ENCODE data around the gene SLC39A13. TPM values are rescaled to one million over a fixed set of nuclear protein-coding genes. Genes with fewer than 3 reads are reported as not detected.
A peak's percentile ranks its signal among the peaks of the same experiment; 100 is the strongest.

Gene SLC39A13
- total RNA-seq, 1 experiment from 2014 or later: 27.1 TPM

DNA sequence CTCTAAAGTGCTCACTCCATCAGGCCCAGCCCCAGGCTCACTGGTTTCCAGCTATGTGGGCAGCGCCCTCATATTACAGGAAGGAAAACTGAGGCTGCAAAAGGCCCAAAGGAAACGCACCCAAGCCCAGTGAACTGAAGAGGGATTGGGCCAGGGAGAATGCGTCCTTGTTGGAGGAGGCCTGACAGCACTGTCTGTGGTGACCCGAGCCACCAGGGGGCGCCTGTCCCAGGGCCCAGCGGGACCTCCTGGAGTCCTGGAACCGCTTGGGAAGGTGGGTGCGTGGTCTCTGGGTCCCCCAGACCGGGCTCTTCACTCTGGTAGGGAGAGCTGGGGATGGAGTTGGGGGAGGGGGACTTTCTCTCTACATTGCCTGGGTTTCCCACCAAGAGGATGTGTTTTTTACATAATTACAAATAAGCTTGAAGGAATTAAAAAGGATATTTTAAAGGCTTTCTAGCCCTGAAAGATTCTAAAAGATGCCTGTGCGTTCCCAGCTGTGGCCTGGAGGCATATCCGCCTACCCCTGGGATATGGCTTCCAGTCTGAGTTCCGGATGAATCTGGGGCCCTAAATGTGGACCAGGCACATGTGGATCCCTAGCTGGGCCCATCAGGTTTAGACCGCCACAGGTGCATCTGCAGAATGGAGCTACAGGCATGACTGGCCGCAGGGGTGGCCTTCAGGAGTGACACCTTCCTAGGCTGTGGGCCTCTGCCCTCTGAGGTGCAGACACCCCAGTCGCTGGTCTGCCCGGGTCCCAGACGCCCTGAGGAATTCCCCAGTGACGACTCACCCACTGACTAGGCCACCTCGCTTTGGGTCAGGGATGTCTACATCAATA is 34.3 kb upstream of the SLC39A13 start:
- ChIA-PET POLR2A (no interaction called here), CTCF (interaction anchor here (0.7 to 1.2 kb wide), 7 partner anchors 34 to 479 kb away, joined by 3 to 5 read pairs (median 3); partner anchors contain the start of gene PSMC3)
- H3K9me3 Mint-ChIP-seq (ENCODE audit: unreplicated experiment): no peaks in the 10 kb centered on the region
- Histone ChIP-seq H3K27me3 (replicated peaks; ENCODE audit: control insufficient read depth, insufficient read depth, low read length) (no peaks in the 10 kb centered on the region), H3K4me1 (peaks cover 4% of the 10 kb centered on the region; the same call in 1 of the 2 replicates), H3K4me3 (ENCODE audit: low read depth, low read length) (no peak overlapping the region), H3K9me3 (no peaks in the 10 kb centered on the region), H3K36me3 (ENCODE audit: control insufficient read depth, insufficient read depth, low read length) (no peaks in the 10 kb centered on the region)
- DNase-seq: peak; percentile 78 to 88
- H3K4me1 Mint-ChIP-seq (ENCODE audit: low read depth, unreplicated experiment): peaks cover 7% of the 10 kb centered on the region
- no peak overlapping the region for H3K27ac Mint-ChIP-seq (ENCODE audit: unreplicated experiment)
- no peaks in the 10 kb centered on the region for H3K27me3 Mint-ChIP-seq (ENCODE audit: insufficient read depth, unreplicated experiment)
- BruUV-seq (replicated peaks): no TSS peak
- intact Hi-C loops (cut with micrococcal nuclease; ENCODE audit: unreplicated experiment): loop anchor here (1.0 to 10.0 kb wide), 4 partner anchors 34 to 481 kb away; partner anchors contain the start of gene SLC39A13
- no peak overlapping the region for H3K4me3 Mint-ChIP-seq (ENCODE audit: unreplicated experiment)
- TF ChIP-seq, protein P1, sequence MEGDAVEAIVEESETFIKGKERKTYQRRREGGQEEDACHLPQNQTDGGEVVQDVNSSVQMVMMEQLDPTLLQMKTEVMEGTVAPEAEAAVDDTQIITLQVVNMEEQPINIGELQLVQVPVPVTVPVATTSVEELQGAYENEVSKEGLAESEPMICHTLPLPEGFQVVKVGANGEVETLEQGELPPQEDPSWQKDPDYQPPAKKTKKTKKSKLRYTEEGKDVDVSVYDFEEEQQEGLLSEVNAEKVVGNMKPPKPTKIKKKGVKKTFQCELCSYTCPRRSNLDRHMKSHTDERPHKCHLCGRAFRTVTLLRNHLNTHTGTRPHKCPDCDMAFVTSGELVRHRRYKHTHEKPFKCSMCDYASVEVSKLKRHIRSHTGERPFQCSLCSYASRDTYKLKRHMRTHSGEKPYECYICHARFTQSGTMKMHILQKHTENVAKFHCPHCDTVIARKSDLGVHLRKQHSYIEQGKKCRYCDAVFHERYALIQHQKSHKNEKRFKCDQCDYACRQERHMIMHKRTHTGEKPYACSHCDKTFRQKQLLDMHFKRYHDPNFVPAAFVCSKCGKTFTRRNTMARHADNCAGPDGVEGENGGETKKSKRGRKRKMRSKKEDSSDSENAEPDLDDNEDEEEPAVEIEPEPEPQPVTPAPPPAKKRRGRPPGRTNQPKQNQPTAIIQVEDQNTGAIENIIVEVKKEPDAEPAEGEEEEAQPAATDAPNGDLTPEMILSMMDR (IDR thresholded peaks at IDR 0.05; ENCODE audit: insufficient read depth in 1 of 2, low read depth in 1 of 2, low read length in 1 of 2, severe bottlenecking in 1 of 2, unreplicated experiment in 1 of 2): peak; percentile 95 to 96
- no peaks in the 10 kb centered on the region for H3K36me3 Mint-ChIP-seq (ENCODE audit: insufficient read depth, unreplicated experiment)

- H3K9me3 ChIP-seq: no peaks in the 10 kb centered on the region
- Mint-ChIP-seq H3K27me3 (ENCODE audit: insufficient read depth, unreplicated experiment) (no peaks in the 10 kb centered on the region), H3K4me3 (ENCODE audit: unreplicated experiment) (no peak overlapping the region)
Observed at GRCh38 chr11:47374720-47375019, 33.7 kb upstream of the SLC39A13 start.

GRCh38 chr11:47375020-47375419 is 33.4 kb upstream of the SLC39A13 start:
- no peak for DNase-seq
- Mint-ChIP-seq H3K4me1 (ENCODE audit: low read depth, unreplicated experiment) (peaks cover 7% of the 10 kb centered on the region), H3K27me3 (ENCODE audit: insufficient read depth, unreplicated experiment) (no peaks in the 10 kb centered on the region), H3K36me3 (ENCODE audit: insufficient read depth, unreplicated experiment) (no peaks in the 10 kb centered on the region), H3K4me3 (ENCODE audit: unreplicated experiment) (no peak overlapping the region), H3K27ac (ENCODE audit: unreplicated experiment) (no peak overlapping the region), H3K9me3 (ENCODE audit: unreplicated experiment) (no peaks in the 10 kb centered on the region)
- no peaks in the 10 kb centered on the region for H3K36me3 ChIP-seq (ENCODE audit: control insufficient read depth, insufficient read depth, low read length)
- no peaks in the 10 kb centered on the region for H3K27me3 ChIP-seq (replicated peaks; ENCODE audit: control insufficient read depth, insufficient read depth, low read length)
- TF ChIP-seq, protein P1 (IDR thresholded peaks at IDR 0.05; ENCODE audit: insufficient read depth in 1 of 2, low read depth in 1 of 2, low read length in 1 of 2, severe bottlenecking in 1 of 2, unreplicated experiment in 1 of 2): no peak
- peaks cover 4% of the 10 kb centered on the region; the same call in 1 of the 2 replicates for H3K4me1 ChIP-seq
- H3K4me3 ChIP-seq (ENCODE audit: low read depth, low read length): no peak overlapping the region
- CTCF ChIA-PET: interaction anchor here (0.8 to 1.2 kb wide), 3 partner anchors 54 to 478 kb away, joined by 3 to 4 read pairs (median 3); no protein-coding TSS in a partner anchor
- no TSS peak for BruUV-seq (replicated peaks)
- intact Hi-C loops (cut with micrococcal nuclease; ENCODE audit: unreplicated experiment): loop anchor here (10.0 kb wide), 1 partner anchor 480 kb away; no protein-coding TSS in a partner anchor
- POLR2A ChIA-PET: no interaction called here
- no peaks in the 10 kb centered on the region for H3K9me3 ChIP-seq

More at GRCh38 chr11:47374720-47375019, 33.7 kb upstream of the SLC39A13 start:
- Mint-ChIP-seq H3K4me1 (ENCODE audit: low read depth, unreplicated experiment) (peaks cover 7% of the 10 kb centered on the region), H3K9me3 (ENCODE audit: unreplicated experiment) (no peaks in the 10 kb centered on the region), H3K27ac (ENCODE audit: unreplicated experiment) (no peak overlapping the region), H3K36me3 (ENCODE audit: insufficient read depth, unreplicated experiment) (no peaks in the 10 kb centered on the region)
- Histone ChIP-seq H3K4me1 (peaks cover 4% of the 10 kb centered on the region; the same call in 1 of the 2 replicates), H3K36me3 (ENCODE audit: control insufficient read depth, insufficient read depth, low read length) (no peaks in the 10 kb centered on the region), H3K4me3 (ENCODE audit: low read depth, low read length) (no peak overlapping the region), H3K27me3 (replicated peaks; ENCODE audit: control insufficient read depth, insufficient read depth, low read length) (no peaks in the 10 kb centered on the region)
- TF ChIP-seq, protein P1 (IDR thresholded peaks at IDR 0.05; ENCODE audit: insufficient read depth in 1 of 2, low read depth in 1 of 2, low read length in 1 of 2, severe bottlenecking in 1 of 2, unreplicated experiment in 1 of 2): no peak
- DNase-seq: no peak
- intact Hi-C loops (cut with micrococcal nuclease; ENCODE audit: unreplicated experiment): loop anchor here (1.0 to 10.0 kb wide), 4 partner anchors 34 to 480 kb away; partner anchors contain the start of gene SLC39A13
- CTCF ChIA-PET: interaction anchor here (0.7 to 1.2 kb wide), 7 partner anchors 33 to 479 kb away, joined by 3 to 5 read pairs (median 3); partner anchors contain the start of gene PSMC3
- POLR2A ChIA-PET: no interaction called here
- BruUV-seq (replicated peaks): no TSS peak

Measured in Caco-2 (cell line).